H1 (cell line): ENCODE measurements around the gene CCDC86. TPM values are rescaled to one million over a fixed set of nuclear protein-coding genes. Genes with fewer than 3 reads are reported as not detected.

ENCODE experiments used
- ATF2 ChIP-seq: IDR thresholded peaks from 2 replicates; pipeline ENCODE4 v1.6.1; 2012; ENCODE audit warnings: low read length, inconsistent platforms
- polyA plus RNA-seq, 7 experiments: library from polyadenylated mRNA; depleted of rRNA in 3 of 7; stranded (reverse) in 5 of 7; unstranded in 2 of 7; fragments of >200 nt in 5 of 7; fragments of 200-250 nt in 2 of 7; gene quantifications; 1 replicate in 5 of 7; 2 replicates in 1 of 7; 4 replicates in 1 of 7; pipeline versions ENCODE4 v1.2.1 to v1.2.3, GENCODE V29; 2011 to 2013; ENCODE audit warnings: missing spikeins in 2 of 7, mixed read lengths in 2 of 7
- total RNA-seq: library from RNA; stranded (reverse); fragmentation: NEBNext Ultra II Directional; extraction: Animal tissue kit (Norgen Biotek cat#: 25700); gene quantifications from 2 replicates; pipeline ENCODE4 v1.2.1, GENCODE V29; 2021

CCDC86 gene
- total and polyA plus RNA-seq, 2 of the 8 experiments (the other 6 are each of a cell fraction or from before 2014, with no cell fraction given) = 37.7 to 76.4 TPM

DNA sequence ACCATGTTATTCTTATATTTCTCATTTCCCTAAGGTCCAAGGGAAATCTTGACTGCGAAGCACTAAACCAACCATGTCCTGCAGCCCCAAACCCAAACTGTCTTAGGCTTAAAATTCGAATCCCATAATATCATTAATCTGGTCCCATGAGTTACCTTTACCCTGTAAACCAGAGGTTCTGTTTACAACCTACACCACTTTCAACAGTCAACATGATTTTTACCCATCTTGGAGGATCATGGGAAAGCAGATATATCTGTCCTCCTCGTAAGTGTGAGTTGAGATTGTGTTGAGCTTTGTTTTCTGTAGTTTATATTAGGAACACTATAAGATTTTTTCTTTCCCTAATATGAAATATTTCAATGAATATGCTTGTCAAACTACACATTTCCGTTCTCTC is 58.1 kb downstream of the CCDC86 start (continued):
- TF ChIP-seq ATF2 = no peak

Other genes starting within 250 kb of the CCDC86 start
- not detected in 2 replicates for gene MS4A8, start 142.5 kb upstream of the CCDC86 start, total RNA-seq
- not detected in 2 replicates for gene MS4A8, start 142.5 kb upstream of the CCDC86 start, polyA plus RNA-seq (2011; rRNA removed)
- not detected in 2 replicates for gene MS4A18, start 117.4 kb upstream of the CCDC86 start, total RNA-seq
- gene MS4A18, start 117.4 kb upstream of the CCDC86 start, polyA plus RNA-seq (2011; rRNA removed) = not detected in 2 replicates
- 0.17 TPM in 1 of 2 replicates, not detected in the other for gene MS4A15, start 85.2 kb upstream of the CCDC86 start, total RNA-seq
- gene MS4A15, start 85.2 kb upstream of the CCDC86 start, polyA plus RNA-seq (2011; rRNA removed) = 0.15 and 0.41 TPM in 2 replicates
- gene MS4A10, start 56.8 kb upstream of the CCDC86 start, total RNA-seq = not detected in 2 replicates
- gene MS4A10, start 56.8 kb upstream of the CCDC86 start, polyA plus RNA-seq (2011; rRNA removed) = not detected in 2 replicates
- gene PTGDR2, start 13.8 kb downstream of the CCDC86 start, total RNA-seq = 0.11 TPM in 1 of 2 replicates, not detected in the other
- 0.20 and 0.25 TPM in 2 replicates for gene PTGDR2, start 13.8 kb downstream of the CCDC86 start, polyA plus RNA-seq (2011; rRNA removed)
- not detected in 2 replicates for gene ZP1, start 25.4 kb downstream of the CCDC86 start, total RNA-seq
- 0.16 TPM in 1 of 2 replicates, not detected in the other for gene ZP1, start 25.4 kb downstream of the CCDC86 start, polyA plus RNA-seq (2011; rRNA removed)
- gene PRPF19, start 64.5 kb downstream of the CCDC86 start, total RNA-seq = 140 and 141 TPM in 2 replicates
- 107 and 176 TPM in 2 replicates for gene PRPF19, start 64.5 kb downstream of the CCDC86 start, polyA plus RNA-seq (2011; rRNA removed)
- 30.3 and 30.7 TPM in 2 replicates for gene TMEM109, start 72.0 kb downstream of the CCDC86 start, total RNA-seq
- 27.3 and 29.9 TPM in 2 replicates for gene TMEM109, start 72.0 kb downstream of the CCDC86 start, polyA plus RNA-seq (2011; rRNA removed)
- 97.9 and 98.2 TPM in 2 replicates for gene TMEM132A, start 82.3 kb downstream of the CCDC86 start, total RNA-seq
- gene TMEM132A, start 82.3 kb downstream of the CCDC86 start, polyA plus RNA-seq (2011; rRNA removed) = 46.6 and 69.0 TPM in 2 replicates
- 25.8 and 33.7 TPM in 2 replicates for gene SLC15A3, start 110.1 kb downstream of the CCDC86 start, total RNA-seq
- gene SLC15A3, start 110.1 kb downstream of the CCDC86 start, polyA plus RNA-seq (2011; rRNA removed) = 31.0 and 36.4 TPM in 2 replicates
- gene CD6, start 129.6 kb downstream of the CCDC86 start, total RNA-seq = 0.19 TPM in 1 of 2 replicates, not detected in the other
- gene CD6, start 129.6 kb downstream of the CCDC86 start, polyA plus RNA-seq (2011; rRNA removed) = 0.03 TPM in 2 replicates